ENCODE data around the gene SPOCK2. TPM values are rescaled to one million over a fixed set of nuclear protein-coding genes. Genes with fewer than 3 reads are reported as not detected.

Gene SPOCK2
- polyA plus RNA-seq, 1 donor (not counting 4 experiments of a cell fraction or from before 2014, with no cell fraction given), result 0.14 TPM

DNA sequence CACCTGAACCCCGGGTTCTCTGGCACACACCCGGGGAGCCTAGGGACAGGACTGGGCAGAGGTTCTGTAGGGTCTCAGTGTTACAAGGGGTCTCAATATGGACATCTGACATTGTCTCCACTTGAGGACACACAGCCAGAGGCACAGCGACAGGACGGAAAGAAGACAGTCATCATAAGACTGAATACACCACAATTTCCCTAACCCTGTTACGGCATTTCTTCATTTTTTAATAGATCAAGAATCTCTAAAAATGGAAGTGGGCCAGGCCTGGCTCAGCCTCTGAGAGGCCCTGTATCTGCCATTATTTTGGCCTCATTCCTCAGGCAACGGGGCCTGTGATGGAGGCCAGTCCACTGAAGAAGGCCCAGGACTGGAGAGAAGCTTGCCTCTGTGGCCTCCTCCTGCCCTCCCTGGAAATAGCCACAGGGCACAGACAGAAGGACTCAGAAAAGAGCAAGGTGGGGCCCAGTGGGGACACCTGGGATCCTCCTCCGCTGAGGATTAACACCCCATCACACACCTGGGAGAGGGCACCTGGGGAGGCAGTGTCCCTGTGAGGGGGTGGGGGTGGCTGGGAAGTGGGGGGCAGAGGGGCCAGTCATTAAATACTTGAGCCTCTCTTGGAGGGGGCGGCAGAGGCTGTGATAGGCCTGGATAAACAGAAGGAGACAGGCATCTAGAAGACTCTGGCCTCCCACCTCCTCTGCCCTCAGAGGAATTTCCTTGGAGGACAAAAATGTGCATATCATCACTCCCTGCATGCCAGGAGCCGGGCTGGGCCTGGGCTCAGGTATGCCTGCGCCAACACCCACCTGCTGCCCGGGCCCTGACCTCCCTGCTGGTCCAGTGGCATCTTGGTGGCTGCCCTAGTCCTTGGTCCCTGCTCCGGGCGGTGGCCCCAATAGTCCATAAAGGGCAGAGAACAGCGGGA is 8.0 kb downstream of the SPOCK2 start:
- Histone ChIP-seq H3K79me2 (ENCODE audit: control insufficient read depth, insufficient read depth, low read length) (no peaks in the 10 kb centered on the region), H3K36me3 (ENCODE audit: control insufficient read depth in 2 of 2, extremely low read depth in 1 of 2, insufficient read depth in 2 of 2, low read length in 2 of 2) (no peaks in the 10 kb centered on the region), H3K9me1 (ENCODE audit: control insufficient read depth, extremely low read depth, insufficient read depth, low read length) (no peaks in the 10 kb centered on the region), H2AFZ (ENCODE audit: control insufficient read depth, low read length) (no peak overlapping the region), H3K27me3 (ENCODE audit: control insufficient read depth, extremely low read depth, insufficient read depth, low read length) (peaks cover under 1% of the 10 kb centered on the region), H3K4me2 (ENCODE audit: control insufficient read depth, extremely low read depth, insufficient read depth, low read depth, low read length) (no peak overlapping the region), H3K9me3 (ENCODE audit: control insufficient read depth, low read depth, low read length) (no peaks in the 10 kb centered on the region), H3K27ac (ENCODE audit: control insufficient read depth, insufficient read depth, low read length) (no peak overlapping the region), H3K4me1 (ENCODE audit: control insufficient read depth, extremely low read depth, insufficient read depth, low read length) (peaks cover 5% of the 10 kb centered on the region), H4K20me1 (ENCODE audit: control insufficient read depth, extremely low read depth, insufficient read depth, low read length) (no peaks in the 10 kb centered on the region), H3K9ac (ENCODE audit: control insufficient read depth, extremely low read depth, insufficient read depth, low read length) (no peak overlapping the region), H3K4me3 (ENCODE audit: control insufficient read depth in 2 of 3, extremely low read depth in 1 of 3, insufficient read depth in 2 of 3, low read depth in 1 of 3, low read length in 3 of 3) (no peak overlapping the region)
- dilution Hi-C loops (cut with MboI; ENCODE audit: extremely low pct_ligation_motif_present, low sequenced_read_pairs), result no loop called here
- no peak for TF ChIP-seq EZH2 (IDR thresholded peaks at IDR 0.05; ENCODE audit: low read length)
- TF ChIP-seq, protein P1, sequence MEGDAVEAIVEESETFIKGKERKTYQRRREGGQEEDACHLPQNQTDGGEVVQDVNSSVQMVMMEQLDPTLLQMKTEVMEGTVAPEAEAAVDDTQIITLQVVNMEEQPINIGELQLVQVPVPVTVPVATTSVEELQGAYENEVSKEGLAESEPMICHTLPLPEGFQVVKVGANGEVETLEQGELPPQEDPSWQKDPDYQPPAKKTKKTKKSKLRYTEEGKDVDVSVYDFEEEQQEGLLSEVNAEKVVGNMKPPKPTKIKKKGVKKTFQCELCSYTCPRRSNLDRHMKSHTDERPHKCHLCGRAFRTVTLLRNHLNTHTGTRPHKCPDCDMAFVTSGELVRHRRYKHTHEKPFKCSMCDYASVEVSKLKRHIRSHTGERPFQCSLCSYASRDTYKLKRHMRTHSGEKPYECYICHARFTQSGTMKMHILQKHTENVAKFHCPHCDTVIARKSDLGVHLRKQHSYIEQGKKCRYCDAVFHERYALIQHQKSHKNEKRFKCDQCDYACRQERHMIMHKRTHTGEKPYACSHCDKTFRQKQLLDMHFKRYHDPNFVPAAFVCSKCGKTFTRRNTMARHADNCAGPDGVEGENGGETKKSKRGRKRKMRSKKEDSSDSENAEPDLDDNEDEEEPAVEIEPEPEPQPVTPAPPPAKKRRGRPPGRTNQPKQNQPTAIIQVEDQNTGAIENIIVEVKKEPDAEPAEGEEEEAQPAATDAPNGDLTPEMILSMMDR (optimal IDR thresholded peaks at IDR 0.05 in 1 of 3, IDR thresholded peaks at IDR 0.05 in 1 of 3, conservative IDR thresholded peaks at IDR 0.05 in 1 of 3; ENCODE audit: extremely low read depth in 1 of 3, insufficient read depth in 2 of 3, low read length in 3 of 3), result no peak
- no peak for DNase-seq (ENCODE audit: low read depth, low spot score)
- FAIRE-seq, result no peak

DNA sequence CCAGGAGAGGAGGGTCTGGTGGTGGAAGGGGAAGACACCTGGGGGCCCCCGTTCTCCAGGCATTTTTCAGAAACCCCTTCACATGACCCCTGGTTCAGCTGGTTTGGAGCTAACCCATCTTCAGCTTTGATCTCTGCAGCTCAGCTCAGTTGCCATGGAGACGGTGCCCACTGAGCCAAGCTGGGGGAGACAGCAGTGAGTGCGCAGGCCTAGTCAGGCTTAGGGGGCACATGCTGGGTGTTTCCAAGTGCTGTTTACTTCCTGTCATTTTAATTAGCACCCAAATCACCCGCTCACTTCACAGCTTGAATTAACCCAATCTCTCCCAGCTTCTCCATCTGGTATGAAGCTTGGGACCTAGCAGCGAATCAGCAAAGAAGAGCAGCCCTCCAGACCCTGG is 9.0 kb downstream of the SPOCK2 start:
- H3K9me1 ChIP-seq (ENCODE audit: control insufficient read depth, extremely low read depth, insufficient read depth, low read length), result no peaks in the 10 kb centered on the region
- no peak overlapping the region for H3K27ac ChIP-seq (ENCODE audit: control insufficient read depth, insufficient read depth, low read length)
- no peaks in the 10 kb centered on the region for H4K20me1 ChIP-seq (ENCODE audit: control insufficient read depth, extremely low read depth, insufficient read depth, low read length)
- no peaks in the 10 kb centered on the region for H3K36me3 ChIP-seq (ENCODE audit: control insufficient read depth in 2 of 2, extremely low read depth in 1 of 2, insufficient read depth in 2 of 2, low read length in 2 of 2)
- DNase-seq (ENCODE audit: low read depth, low spot score) (no peak), FAIRE-seq (no peak)
- dilution Hi-C loops (cut with MboI; ENCODE audit: extremely low pct_ligation_motif_present, low sequenced_read_pairs), result no loop called here
- TF ChIP-seq EZH2 (IDR thresholded peaks at IDR 0.05; ENCODE audit: low read length), result no peak
- TF ChIP-seq, protein P1 (optimal IDR thresholded peaks at IDR 0.05 in 1 of 3, IDR thresholded peaks at IDR 0.05 in 1 of 3, conservative IDR thresholded peaks at IDR 0.05 in 1 of 3; ENCODE audit: extremely low read depth in 1 of 3, insufficient read depth in 2 of 3, low read length in 3 of 3), result no peak
- no peak overlapping the region for H3K9ac ChIP-seq (ENCODE audit: control insufficient read depth, extremely low read depth, insufficient read depth, low read length)
- H3K4me1 ChIP-seq (ENCODE audit: control insufficient read depth, extremely low read depth, insufficient read depth, low read length), result peaks cover 5% of the 10 kb centered on the region
- H3K79me2 ChIP-seq (ENCODE audit: control insufficient read depth, insufficient read depth, low read length), result no peaks in the 10 kb centered on the region
- H2AFZ ChIP-seq (ENCODE audit: control insufficient read depth, low read length), result no peak overlapping the region
- H3K9me3 ChIP-seq (ENCODE audit: control insufficient read depth, low read depth, low read length), result no peaks in the 10 kb centered on the region
- H3K4me3 ChIP-seq (ENCODE audit: control insufficient read depth in 2 of 3, extremely low read depth in 1 of 3, insufficient read depth in 2 of 3, low read depth in 1 of 3, low read length in 3 of 3), result no peak overlapping the region
- no peak overlapping the region for H3K4me2 ChIP-seq (ENCODE audit: control insufficient read depth, extremely low read depth, insufficient read depth, low read depth, low read length)
- H3K27me3 ChIP-seq (ENCODE audit: control insufficient read depth, extremely low read depth, insufficient read depth, low read length), result peaks cover 5% of the 10 kb centered on the region
